H1 (cell line): ENCODE data around the gene FAM53B. TPM values are rescaled to one million over a fixed set of nuclear protein-coding genes. Genes with fewer than 3 reads are reported as not detected.

ENCODE experiments used
- CBX8 ChIP-seq: fragments of 300-800, 300-1000 bp; sonication (generic); IDR thresholded peaks from 2 replicates; pipeline ENCODE4 v1.7.1; 2016; ENCODE audit warnings: low read depth, low read length, borderline replicate concordance
- CEBPB ChIP-seq: IDR thresholded peaks from 2 replicates; pipeline ENCODE4 v1.6.1; 2012; ENCODE audit warnings: low read depth, low read length
- SP4 ChIP-seq: IDR thresholded peaks from 2 replicates; pipeline ENCODE4 v1.6.1; 2012; ENCODE audit warnings: low read length, inconsistent platforms
- polyA plus RNA-seq, 7 experiments: library from polyadenylated mRNA; depleted of rRNA in 3 of 7; stranded (reverse) in 5 of 7; unstranded in 2 of 7; fragments of >200 nt in 5 of 7; fragments of 200-250 nt in 2 of 7; gene quantifications; 1 replicate in 5 of 7; 2 replicates in 1 of 7; 4 replicates in 1 of 7; pipeline versions ENCODE4 v1.2.1 to v1.2.3, GENCODE V29; 2011 to 2013; ENCODE audit warnings: missing spikeins in 2 of 7, mixed read lengths in 2 of 7
- total RNA-seq: library from RNA; stranded (reverse); fragmentation: NEBNext Ultra II Directional; extraction: Animal tissue kit (Norgen Biotek cat#: 25700); gene quantifications from 2 replicates; pipeline ENCODE4 v1.2.1, GENCODE V29; 2021

Gene FAM53B
- total and polyA plus RNA-seq, 2 of the 8 experiments (the other 6 are each of a cell fraction or from before 2014, with no cell fraction given): 5.3 to 14.4 TPM

- no peak for TF ChIP-seq CEBPB
- TF ChIP-seq SP4: no peak
- TF ChIP-seq CBX8: no peak
Observed at GRCh38 chr10:124717911-124718741, 26.1 kb downstream of the FAM53B start (continued).
